SIG-M5 treated with dmso at 0.1 percent for 504 hours (cell line): Measurements from ENCODE around the gene PSG6.
"Not testable (repeated sequence)": the region's sequence is repeated elsewhere in the genome, so short reads cannot be mapped to it uniquely, and the experiment has no call there.

ENCODE experiments used
- DNase-seq: peaks from one replicate; lab custom pipeline; 2025; ENCODE audit not compliant: unreplicated experiment; lab: John Stamatoyannopoulos, UW

Gene PSG6

GRCh38 chr19:42917634-42918033 is at the start of gene PSG6:
TSS of gene PSG6 (minus strand) at chr19:42917894. CDS start at chr19:42917792, 102 bp downstream.
- DNase-seq: not testable (repeated sequence)

- DNase-seq: no peak
Measured at GRCh38 chr19:42965176-42965575, 47.5 kb upstream of the PSG6 start.

GRCh38 chr19:42961119-42961518 is 43.4 kb upstream of the PSG6 start:
- DNase-seq: no peak

- not testable (repeated sequence) for DNase-seq
Measured at GRCh38 chr19:42952126-42952525, 34.4 kb upstream of the PSG6 start.

- not testable (repeated sequence) for DNase-seq
Measured at GRCh38 chr19:42951476-42951875, 33.8 kb upstream of the PSG6 start.

- DNase-seq: no peak
Measured at GRCh38 chr19:42942187-42942789, 24.6 kb upstream of the PSG6 start.

- not testable (repeated sequence) for DNase-seq
Measured at GRCh38 chr19:42937107-42937506, 19.4 kb upstream of the PSG6 start, which contains the start of gene PSG7. TSS of gene PSG7 (minus strand) at chr19:42937207. CDS start at chr19:42937076, 131 bp downstream.

- not testable (repeated sequence) for DNase-seq
Measured at GRCh38 chr19:42934726-42935125, 17.0 kb upstream of the PSG6 start.

- DNase-seq: not testable (repeated sequence)
Measured at GRCh38 chr19:42934183-42934582, 16.5 kb upstream of the PSG6 start.

- DNase-seq: not testable (repeated sequence)
Measured at GRCh38 chr19:42933412-42933811, 15.7 kb upstream of the PSG6 start.

- DNase-seq: not testable (repeated sequence)
Measured at GRCh38 chr19:42932485-42933101, 14.9 kb upstream of the PSG6 start.

GRCh38 chr19:42930214-42930613 is 12.5 kb upstream of the PSG6 start:
- not testable (repeated sequence) for DNase-seq

- no peak for DNase-seq
Measured at GRCh38 chr19:42928896-42929295, 11.2 kb upstream of the PSG6 start.

GRCh38 chr19:42926781-42927180 is 9.1 kb upstream of the PSG6 start:
- no peak for DNase-seq

- not testable (repeated sequence) for DNase-seq
Measured at GRCh38 chr19:42923106-42923505, 5.4 kb upstream of the PSG6 start.

- not testable (repeated sequence) for DNase-seq
Measured at GRCh38 chr19:42920971-42921370, 3.3 kb upstream of the PSG6 start.

- no peak for DNase-seq
Measured at GRCh38 chr19:42919757-42920079, 2.0 kb upstream of the PSG6 start.

- not testable (repeated sequence) for DNase-seq
Measured at GRCh38 chr19:42919070-42919756, 1.5 kb upstream of the PSG6 start.

- not testable (repeated sequence) for DNase-seq
Measured at GRCh38 chr19:42918377-42919069, 829 bp upstream of the PSG6 start.

GRCh38 chr19:42916931-42917330 is 763 bp downstream of the PSG6 start:
- not testable (repeated sequence) for DNase-seq

- not testable (repeated sequence) for DNase-seq
Measured at GRCh38 chr19:42913516-42913915, 4.2 kb downstream of the PSG6 start.
